Liver (tissue), 9 donors: Measurements from ENCODE around the gene CASTOR1. TPM values are rescaled to one million over a fixed set of nuclear protein-coding genes. Genes with fewer than 3 reads are reported as not detected.

ENCODE experiments used
- DNase-seq: peaks from one replicate; pipeline ENCODE4 v3.0.0-alpha.2; 2017; ENCODE audit warnings: low spot score
- H3K27ac ChIP-seq, 2 donors: one replicate each; pipeline ENCODE4 v1.7.0; 2013; ENCODE audit warnings: inconsistent platforms in 2 of 2, low read length in 2 of 2, control low read depth in 1 of 2, low read depth in 1 of 2, mild to moderate bottlenecking in 1 of 2
- H3K27me3 ChIP-seq, 4 donors: one replicate each; pipeline versions ENCODE4 v1.6.1 to v1.7.0; 2013; ENCODE audit warnings: low read length in 3 of 4, inconsistent platforms in 1 of 4, mild to moderate bottlenecking in 1 of 4, moderate library complexity in 1 of 4; ENCODE audit not compliant: control insufficient read depth in 4 of 4, insufficient read depth in 4 of 4
- H3K36me3 ChIP-seq, 4 donors: one replicate each; pipeline versions ENCODE4 v1.6.1 to v1.7.0; 2013; ENCODE audit warnings: low read length in 3 of 4, mild to moderate bottlenecking in 3 of 4, low read depth in 1 of 4, moderate library complexity in 1 of 4; ENCODE audit not compliant: control insufficient read depth in 4 of 4, insufficient read depth in 3 of 4
- H3K4me1 ChIP-seq, 4 donors: one replicate each; pipeline versions ENCODE4 v1.6.1 to v1.7.0; 2013; ENCODE audit warnings: low read length in 3 of 4, mild to moderate bottlenecking in 3 of 4, moderate library complexity in 1 of 4; ENCODE audit not compliant: control insufficient read depth in 4 of 4, insufficient read depth in 4 of 4
- H3K4me3 ChIP-seq, 3 donors: one replicate each; pipeline versions ENCODE4 v1.6.1 to v1.7.0; 2013; ENCODE audit warnings: low read length in 3 of 3, control low read depth in 1 of 3, low read depth in 1 of 3, mild to moderate bottlenecking in 1 of 3
- H3K9ac ChIP-seq, 2 donors: one replicate each; pipeline ENCODE4 v1.7.0; 2013; ENCODE audit warnings: low read length in 2 of 2, mild to moderate bottlenecking in 2 of 2, moderate library complexity in 2 of 2, control low read depth in 1 of 2, low read depth in 1 of 2
- H3K9me3 ChIP-seq, 4 donors: one replicate each; pipeline versions ENCODE4 v1.6.1 to v1.7.0; 2013; ENCODE audit warnings: low read length in 3 of 4; ENCODE audit not compliant: control insufficient read depth in 4 of 4
- EGR1 ChIP-seq, 2 donors: IDR thresholded peaks; 2 replicates each; pipeline ENCODE4 v1.6.1; 2016 to 2018; ENCODE audit warnings: antibody characterized with exemption in 2 of 2, low read depth in 2 of 2
- FOXA1 ChIP-seq: IDR thresholded peaks from 2 replicates; pipeline ENCODE4 v1.6.1; 2016; ENCODE audit warnings: antibody characterized with exemption
- FOXA2 ChIP-seq: IDR thresholded peaks from 2 replicates; pipeline ENCODE4 v1.6.1; 2016; ENCODE audit warnings: antibody characterized with exemption
- GABPA ChIP-seq, 2 donors: IDR thresholded peaks in 1 of 2; conservative IDR thresholded peaks in 1 of 2; 2 replicates each; pipeline ENCODE4 v1.6.1; 2016; ENCODE audit warnings: antibody characterized with exemption in 2 of 2, mild to moderate bottlenecking in 1 of 2, moderate library complexity in 1 of 2
- HNF4A ChIP-seq, 2 donors: conservative IDR thresholded peaks; 2 replicates each; pipeline ENCODE4 v1.6.1; 2016; ENCODE audit warnings: antibody characterized with exemption in 2 of 2, mild to moderate bottlenecking in 2 of 2
- HNF4G ChIP-seq: IDR thresholded peaks from 2 replicates; pipeline ENCODE4 v1.6.1; 2016; ENCODE audit warnings: antibody characterized with exemption
- JUND ChIP-seq, 2 donors: IDR thresholded peaks; 2 replicates each; pipeline ENCODE4 v1.6.1; 2016; ENCODE audit warnings: antibody characterized with exemption in 2 of 2
- NR2F2 ChIP-seq: IDR thresholded peaks from 2 replicates; pipeline ENCODE4 v1.6.1; 2016; ENCODE audit warnings: antibody characterized with exemption
- RAD21 ChIP-seq, 2 donors: IDR thresholded peaks; 2 replicates each; pipeline ENCODE4 v1.6.1; 2016; ENCODE audit warnings: antibody characterized with exemption in 2 of 2, mild to moderate bottlenecking in 2 of 2
- REST ChIP-seq: IDR thresholded peaks from 2 replicates; pipeline ENCODE4 v1.6.1; 2016; ENCODE audit warnings: antibody characterized with exemption, mild to moderate bottlenecking
- RXRA ChIP-seq, 2 donors: IDR thresholded peaks; 2 replicates each; pipeline ENCODE4 v1.6.1; 2017 to 2018; ENCODE audit warnings: antibody characterized with exemption in 2 of 2, mild to moderate bottlenecking in 1 of 2
- SP1 ChIP-seq: IDR thresholded peaks from 2 replicates; pipeline ENCODE4 v1.6.1; 2018; ENCODE audit warnings: antibody characterized with exemption, mild to moderate bottlenecking
- TAF1 ChIP-seq: conservative IDR thresholded peaks from 2 replicates; pipeline ENCODE4 v1.6.1; 2016; ENCODE audit warnings: antibody characterized with exemption, mild to moderate bottlenecking
- YY1 ChIP-seq: IDR thresholded peaks from 2 replicates; pipeline ENCODE4 v1.6.1; 2016; ENCODE audit warnings: antibody characterized with exemption, mild to moderate bottlenecking
- WGBS: extraction: QIAGEN DNeasy Blood & Tissue Kit; methylation state at CpG from one replicate; pipeline ENCODE4 v1.1.7; 2013; 5-methylcytosine and 5-hydroxymethylcytosine counted together
- polyA plus RNA-seq, 2 donors: library from polyadenylated mRNA; stranded (reverse) in 1 of 2; unstranded in 1 of 2; fragments of 200-250 nt in 1 of 2; fragments of >200 nt in 1 of 2; fragmentation: Nextera tagmentation in 1 of 2; extraction: Ambion mirVana in 1 of 2; gene quantifications; one replicate each; pipeline versions ENCODE4 v1.2.1 to v1.2.3, GENCODE V29; 2013 to 2015
- total RNA-seq, 2 donors: library from RNA; depleted of rRNA; stranded (reverse); fragments of >200 nt; gene quantifications; one replicate each; pipeline ENCODE4 v1.2.3, GENCODE V29; 2014
- TF ChIP-seq, protein P1 (sequence below): IDR thresholded peaks from 2 replicates; pipeline ENCODE4 v1.6.1; 2016; ENCODE audit warnings: antibody characterized with exemption
- TF ChIP-seq, protein P2 (sequence below): IDR thresholded peaks from 2 replicates; pipeline ENCODE4 v1.6.1; 2016; ENCODE audit warnings: antibody characterized with exemption
- TF ChIP-seq, protein P3 (sequence below): IDR thresholded peaks from 2 replicates; pipeline ENCODE4 v1.6.1; 2016; ENCODE audit warnings: antibody characterized with exemption
- TF ChIP-seq, protein P4 (sequence below): fragments of 150-350 bp; IDR thresholded peaks from 2 replicates; pipeline ENCODE4 v1.5.1; 2017; ENCODE audit warnings: improper control_type of control experiment, low read depth, low read length; ENCODE audit not compliant: missing input control
- donor health status: healthy.
- donor health status: healthy.
- donor health status: healthy.
- donor health status: healthy.
- donor health status: healthy.

Gene CASTOR1
- total and polyA plus RNA-seq, 4 donors: 1.8 to 5.4 (median 2.4) TPM

DNA sequence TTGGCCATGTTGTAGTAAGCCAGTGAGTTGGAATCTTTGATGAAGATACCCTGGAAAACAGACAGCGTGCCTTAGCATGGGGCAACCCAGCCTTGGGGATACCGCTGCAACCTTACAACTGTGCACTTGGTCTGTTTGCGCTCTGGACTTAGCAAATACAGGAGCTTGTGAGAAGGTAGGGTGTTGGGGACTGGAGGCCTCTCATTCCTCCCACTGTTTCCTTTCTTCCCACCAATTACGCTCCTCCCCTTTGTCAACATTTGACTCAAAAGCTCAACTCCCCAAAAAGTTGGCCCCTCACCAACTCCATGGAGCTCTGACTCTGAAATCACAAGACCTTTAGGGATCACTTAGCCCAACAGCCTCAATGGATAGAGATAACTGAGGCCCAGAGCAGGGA, 45.3 kb upstream of the CASTOR1 start:
- Histone ChIP-seq H3K36me3 (peaks cover 38 to 74% (median 56%) of the 10 kb centered on the region in 4 donors), H3K4me1 (peaks cover 0 to 5% (median 4%) of the 10 kb centered on the region in 4 donors), H3K27me3 (no peaks in the 10 kb centered on the region), H3K4me3 (no peak overlapping the region), H3K9ac (no peak overlapping the region), H3K9me3 (no peaks in the 10 kb centered on the region), H3K27ac (no peak overlapping the region)
- 98% methylated on average over 4 of the region's 4 CpGs for WGBS
- no peak for DNase-seq
- no peak for TF ChIP-seq RAD21 (IDR thresholded peaks at IDR 0.05)
- no peak for TF ChIP-seq FOXA2
- no peak for TF ChIP-seq SP1
- no peak for TF ChIP-seq HNF4A (conservative IDR thresholded peaks at IDR 0.05)
- TF ChIP-seq YY1: no peak
- TF ChIP-seq RXRA (IDR thresholded peaks at IDR 0.05): no peak
- no peak for TF ChIP-seq NR2F2
- no peak for TF ChIP-seq TAF1
- TF ChIP-seq, protein P1, sequence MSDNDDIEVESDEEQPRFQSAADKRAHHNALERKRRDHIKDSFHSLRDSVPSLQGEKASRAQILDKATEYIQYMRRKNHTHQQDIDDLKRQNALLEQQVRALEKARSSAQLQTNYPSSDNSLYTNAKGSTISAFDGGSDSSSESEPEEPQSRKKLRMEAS: no peak
- TF ChIP-seq FOXA1: no peak
- TF ChIP-seq, protein P2, sequence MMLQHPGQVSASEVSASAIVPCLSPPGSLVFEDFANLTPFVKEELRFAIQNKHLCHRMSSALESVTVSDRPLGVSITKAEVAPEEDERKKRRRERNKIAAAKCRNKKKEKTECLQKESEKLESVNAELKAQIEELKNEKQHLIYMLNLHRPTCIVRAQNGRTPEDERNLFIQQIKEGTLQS: no peak
- TF ChIP-seq GABPA (IDR thresholded peaks at IDR 0.05 in 1 of 2, conservative IDR thresholded peaks at IDR 0.05 in 1 of 2): no peak
- TF ChIP-seq HNF4G: no peak
- TF ChIP-seq, protein P3, sequence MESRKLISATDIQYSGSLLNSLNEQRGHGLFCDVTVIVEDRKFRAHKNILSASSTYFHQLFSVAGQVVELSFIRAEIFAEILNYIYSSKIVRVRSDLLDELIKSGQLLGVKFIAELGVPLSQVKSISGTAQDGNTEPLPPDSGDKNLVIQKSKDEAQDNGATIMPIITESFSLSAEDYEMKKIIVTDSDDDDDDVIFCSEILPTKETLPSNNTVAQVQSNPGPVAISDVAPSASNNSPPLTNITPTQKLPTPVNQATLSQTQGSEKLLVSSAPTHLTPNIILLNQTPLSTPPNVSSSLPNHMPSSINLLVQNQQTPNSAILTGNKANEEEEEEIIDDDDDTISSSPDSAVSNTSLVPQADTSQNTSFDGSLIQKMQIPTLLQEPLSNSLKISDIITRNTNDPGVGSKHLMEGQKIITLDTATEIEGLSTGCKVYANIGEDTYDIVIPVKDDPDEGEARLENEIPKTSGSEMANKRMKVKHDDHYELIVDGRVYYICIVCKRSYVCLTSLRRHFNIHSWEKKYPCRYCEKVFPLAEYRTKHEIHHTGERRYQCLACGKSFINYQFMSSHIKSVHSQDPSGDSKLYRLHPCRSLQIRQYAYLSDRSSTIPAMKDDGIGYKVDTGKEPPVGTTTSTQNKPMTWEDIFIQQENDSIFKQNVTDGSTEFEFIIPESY: no peak

GRCh38 chr22:30333707-30334087, 44.4 kb upstream of the CASTOR1 start:
- WGBS: 92% methylated on average over 3 of the region's 3 CpGs
- Histone ChIP-seq H3K27ac (no peak overlapping the region), H3K36me3 (peaks cover 30 to 65% (median 49%) of the 10 kb centered on the region in 4 donors), H3K27me3 (no peaks in the 10 kb centered on the region), H3K4me3 (no peak overlapping the region), H3K9ac (no peak overlapping the region), H3K4me1 (peaks cover 0 to 5% (median 4%) of the 10 kb centered on the region in 4 donors), H3K9me3 (no peaks in the 10 kb centered on the region)
- DNase-seq: no peak
- TF ChIP-seq, protein P2: no peak
- TF ChIP-seq FOXA1 (no peak), FOXA2 (no peak), SP1 (no peak), EGR1 (IDR thresholded peaks at IDR 0.05; ENCODE audit: low read depth in 2 of 2) (no peak), HNF4A (conservative IDR thresholded peaks at IDR 0.05) (no peak), RXRA (IDR thresholded peaks at IDR 0.05) (no peak), YY1 (no peak), GABPA (IDR thresholded peaks at IDR 0.05 in 1 of 2, conservative IDR thresholded peaks at IDR 0.05 in 1 of 2) (no peak), HNF4G (no peak), JUND (IDR thresholded peaks at IDR 0.05) (no peak), RAD21 (IDR thresholded peaks at IDR 0.05) (no peak), REST (no peak), TAF1 (no peak)
- TF ChIP-seq, protein P4, sequence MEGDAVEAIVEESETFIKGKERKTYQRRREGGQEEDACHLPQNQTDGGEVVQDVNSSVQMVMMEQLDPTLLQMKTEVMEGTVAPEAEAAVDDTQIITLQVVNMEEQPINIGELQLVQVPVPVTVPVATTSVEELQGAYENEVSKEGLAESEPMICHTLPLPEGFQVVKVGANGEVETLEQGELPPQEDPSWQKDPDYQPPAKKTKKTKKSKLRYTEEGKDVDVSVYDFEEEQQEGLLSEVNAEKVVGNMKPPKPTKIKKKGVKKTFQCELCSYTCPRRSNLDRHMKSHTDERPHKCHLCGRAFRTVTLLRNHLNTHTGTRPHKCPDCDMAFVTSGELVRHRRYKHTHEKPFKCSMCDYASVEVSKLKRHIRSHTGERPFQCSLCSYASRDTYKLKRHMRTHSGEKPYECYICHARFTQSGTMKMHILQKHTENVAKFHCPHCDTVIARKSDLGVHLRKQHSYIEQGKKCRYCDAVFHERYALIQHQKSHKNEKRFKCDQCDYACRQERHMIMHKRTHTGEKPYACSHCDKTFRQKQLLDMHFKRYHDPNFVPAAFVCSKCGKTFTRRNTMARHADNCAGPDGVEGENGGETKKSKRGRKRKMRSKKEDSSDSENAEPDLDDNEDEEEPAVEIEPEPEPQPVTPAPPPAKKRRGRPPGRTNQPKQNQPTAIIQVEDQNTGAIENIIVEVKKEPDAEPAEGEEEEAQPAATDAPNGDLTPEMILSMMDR: no peak
- TF ChIP-seq, protein P3: no peak
- TF ChIP-seq, protein P1: no peak
